Keratinocyte (primary cell): ENCODE data around the gene TBCE. TPM values are rescaled to one million over a fixed set of nuclear protein-coding genes. Genes with fewer than 3 reads are reported as not detected.

Source experiments
- DNase-seq: peaks from one replicate; pipeline ENCODE4 v3.0.0-alpha.2; 2011; ENCODE audit warnings: low read depth, missing footprints, low spot score
- FAIRE-seq: peaks from 2 replicates; lab custom pipeline; 2011; peaks lifted over from hg19 to GRCh38; lab: Jason Lieb, UNC
- H2AFZ ChIP-seq: 2 replicates; pipeline ENCODE4 v1.6.0; 2012; ENCODE audit warnings: low read length, control low read depth, inconsistent platforms; ENCODE audit not compliant: control insufficient read depth
- H3K27ac ChIP-seq: 2 replicates; pipeline ENCODE4 v1.5.1; 2011; ENCODE audit warnings: low read length; ENCODE audit not compliant: control insufficient read depth, insufficient read depth
- H3K27me3 ChIP-seq: 3 replicates; pipeline ENCODE4 v1.6.0; 2011; ENCODE audit warnings: low read length; ENCODE audit not compliant: control insufficient read depth, insufficient read depth; ENCODE audit errors: extremely low read depth
- H3K36me3 ChIP-seq, 2 experiments: 2 replicates in 1 of 2; 3 replicates in 1 of 2; pipeline ENCODE4 v1.5.1; 2011; ENCODE audit warnings: low read length in 2 of 2, mild to moderate bottlenecking in 1 of 2; ENCODE audit not compliant: control insufficient read depth in 2 of 2, insufficient read depth in 2 of 2; ENCODE audit errors: extremely low read depth in 1 of 2
- H3K4me1 ChIP-seq: 3 replicates; pipeline ENCODE4 v1.5.1; 2011; ENCODE audit warnings: low read length; ENCODE audit not compliant: control insufficient read depth, insufficient read depth; ENCODE audit errors: extremely low read depth
- H3K4me2 ChIP-seq: 3 replicates; pipeline ENCODE4 v1.6.0; 2011; ENCODE audit warnings: low read depth, low read length; ENCODE audit not compliant: control insufficient read depth, insufficient read depth; ENCODE audit errors: extremely low read depth
- H3K4me3 ChIP-seq, 3 experiments: fragments of 200-600 bp in 1 of 3; sonication (generic) in 1 of 3; 2 replicates in 2 of 3; 3 replicates in 1 of 3; pipeline ENCODE4 v1.5.1; 2011 to 2016; ENCODE audit warnings: low read length in 3 of 3, mild to moderate bottlenecking in 3 of 3, control low read depth in 2 of 3, inconsistent platforms in 1 of 3, low read depth in 1 of 3, mixed read lengths in 1 of 3, mixed run types in 1 of 3, moderate library complexity in 1 of 3; ENCODE audit not compliant: control insufficient read depth in 2 of 3, insufficient read depth in 2 of 3; ENCODE audit errors: extremely low read depth in 1 of 3
- H3K79me2 ChIP-seq: 2 replicates; pipeline ENCODE4 v1.6.0; 2012; ENCODE audit warnings: low read length; ENCODE audit not compliant: control insufficient read depth, insufficient read depth
- H3K9ac ChIP-seq: 3 replicates; pipeline ENCODE4 v1.6.0; 2011; ENCODE audit warnings: low read length; ENCODE audit not compliant: control insufficient read depth, insufficient read depth; ENCODE audit errors: extremely low read depth
- H3K9me1 ChIP-seq: 3 replicates; pipeline ENCODE4 v1.6.0; 2011; ENCODE audit warnings: low read length; ENCODE audit not compliant: control insufficient read depth, insufficient read depth; ENCODE audit errors: extremely low read depth
- H3K9me3 ChIP-seq: 2 replicates; pipeline ENCODE4 v1.5.1; 2012; ENCODE audit warnings: low read depth, low read length; ENCODE audit not compliant: control insufficient read depth
- H4K20me1 ChIP-seq: 3 replicates; pipeline ENCODE4 v1.6.0; 2011; ENCODE audit warnings: low read length; ENCODE audit not compliant: control insufficient read depth, insufficient read depth; ENCODE audit errors: extremely low read depth
- CTCF ChIP-seq, 3 experiments: IDR thresholded peaks in 1 of 3; conservative IDR thresholded peaks in 1 of 3; optimal IDR thresholded peaks in 1 of 3; 2 replicates in 2 of 3; 3 replicates in 1 of 3; pipeline versions ENCODE3 to v1.5.1; 2011; ENCODE audit warnings: low read length in 3 of 3, mild to moderate bottlenecking in 3 of 3, moderate library complexity in 2 of 3, control low read depth in 1 of 3, inconsistent platforms in 1 of 3; ENCODE audit not compliant: insufficient read depth in 2 of 3; ENCODE audit errors: extremely low read depth in 1 of 3
- EZH2 ChIP-seq: IDR thresholded peaks from one replicate; pipeline ENCODE4 v1.6.1; 2012; ENCODE audit warnings: inconsistent platforms, mild to moderate bottlenecking, low read length, moderate library complexity
- dilution Hi-C: fragments of 300-500 bp; cut with MboI; formaldehyde crosslinking; loops from one replicate; pipeline ENCODE4 v1.7.0; 2020; ENCODE audit warnings: low sequenced_read_pairs; ENCODE audit not compliant: extremely low pct_ligation_motif_present
- polyA plus RNA-seq, 5 experiments: library from polyadenylated mRNA; depleted of rRNA in 3 of 5; stranded (reverse) in 3 of 5; stranded (forward) in 1 of 5; unstranded in 1 of 5; fragments of >200 nt; gene quantifications; 1 replicate in 1 of 5; 2 replicates in 3 of 5; 3 replicates in 1 of 5; pipeline versions ENCODE4 v1.2.1 to v1.2.3, GENCODE V29; 2011 to 2012; ENCODE audit warnings: missing spikeins in 2 of 5, low read depth in 1 of 5, low replicate concordance in 1 of 5

TBCE gene
- polyA plus RNA-seq, 1 donor (not counting 4 experiments of a cell fraction or from before 2014, with no cell fraction given): 27.5 TPM

- Histone ChIP-seq H3K4me2 (peak overlapping the region; percentile 99), H3K9ac (peak overlapping the region; percentile 91), H3K27me3 (no peaks in the 10 kb centered on the region), H3K27ac (peak overlapping the region; percentile 88), H4K20me1 (peaks cover 4% of the 10 kb centered on the region), H3K9me1 (peaks cover 3% of the 10 kb centered on the region), H2AFZ (no peak overlapping the region), H3K9me3 (no peaks in the 10 kb centered on the region), H3K79me2 (peaks cover 86% of the 10 kb centered on the region), H3K36me3 (peaks cover 0 to 4% of the 10 kb centered on the region in 2 experiments), H3K4me3 (peak overlapping the region in 2 of 3 experiments; percentile 95 to 96), H3K4me1 (peaks cover 17% of the 10 kb centered on the region)
- dilution Hi-C loops: no loop called here
- TF ChIP-seq EZH2 (no peak), CTCF (optimal IDR thresholded peaks at IDR 0.05 in 1 of 3, IDR thresholded peaks at IDR 0.05 in 1 of 3, conservative IDR thresholded peaks at IDR 0.05 in 1 of 3; ENCODE audit: extremely low read depth in 1 of 3, insufficient read depth in 2 of 3, low read length in 3 of 3) (no peak)
- no peak for DNase-seq
- FAIRE-seq: no peak
Measured at GRCh38 chr1:235325139-235325538, 42.1 kb upstream of the TBCE start.

- Histone ChIP-seq H3K9me3 (no peaks in the 10 kb centered on the region), H3K9me1 (no peaks in the 10 kb centered on the region), H2AFZ (no peak overlapping the region), H3K9ac (peak overlapping the region; percentile 91), H3K4me3 (peak overlapping the region; percentile 95 to 97 (median 96)), H3K79me2 (peaks cover 86% of the 10 kb centered on the region), H3K27ac (peak overlapping the region; percentile 88), H3K4me2 (peak overlapping the region; percentile 99), H3K4me1 (peaks cover 17% of the 10 kb centered on the region), H4K20me1 (no peaks in the 10 kb centered on the region), H3K36me3 (peaks cover 0 to 4% of the 10 kb centered on the region in 2 experiments), H3K27me3 (no peaks in the 10 kb centered on the region)
- dilution Hi-C loops: no loop called here
- TF ChIP-seq CTCF (optimal IDR thresholded peaks at IDR 0.05 in 1 of 3, IDR thresholded peaks at IDR 0.05 in 1 of 3, conservative IDR thresholded peaks at IDR 0.05 in 1 of 3; ENCODE audit: extremely low read depth in 1 of 3, insufficient read depth in 2 of 3, low read length in 3 of 3) (no peak), EZH2 (no peak)
- no peak for DNase-seq
- FAIRE-seq: no peak
Measured at GRCh38 chr1:235325854-235326253, 41.4 kb upstream of the TBCE start.
